Mesenchymal stem cell (in vitro differentiated cells and primary cell): ENCODE measurements around the gene SLC25A21.
"Not testable (repeated sequence)": the region's sequence is repeated elsewhere in the genome, so short reads cannot be mapped to it uniquely, and the experiment has no call there.

Experiments
- DNase-seq: peaks from one replicate; pipeline ENCODE4 v3.0.0-alpha.2; 2013
- H2AFZ ChIP-seq: one replicate; pipeline ENCODE4 v1.6.1; 2013; ENCODE audit warnings: low read depth, mild to moderate bottlenecking, control low read depth, inconsistent platforms, low read length, moderate library complexity
- H2AK5ac ChIP-seq: 2 replicates; pipeline ENCODE4 v1.6.1; 2013; ENCODE audit warnings: low read length, moderate library complexity, mild to moderate bottlenecking, inconsistent platforms; ENCODE audit not compliant: severe bottlenecking
- H2BK120ac ChIP-seq: one replicate; pipeline ENCODE4 v1.6.1; 2013; ENCODE audit warnings: low read depth, mild to moderate bottlenecking, inconsistent platforms, low read length, moderate library complexity
- H2BK12ac ChIP-seq, 2 experiments: one replicate each; pipeline ENCODE4 v1.6.1; 2013; ENCODE audit warnings: inconsistent platforms in 2 of 2, low read length in 2 of 2, mild to moderate bottlenecking in 2 of 2, moderate library complexity in 2 of 2, control low read depth in 1 of 2
- H2BK15ac ChIP-seq: one replicate; pipeline ENCODE4 v1.6.1; 2013; ENCODE audit warnings: mild to moderate bottlenecking, low read depth, inconsistent platforms; ENCODE audit not compliant: poor library complexity, severe bottlenecking
- H2BK5ac ChIP-seq: 2 replicates; pipeline ENCODE4 v1.6.1; 2013; ENCODE audit warnings: low read depth, mild to moderate bottlenecking, low read length, control low read depth, inconsistent platforms; ENCODE audit not compliant: poor library complexity, severe bottlenecking
- H3K14ac ChIP-seq, 2 experiments: one replicate each; pipeline ENCODE4 v1.6.1; 2013; ENCODE audit warnings: inconsistent platforms in 2 of 2, low read length in 2 of 2, control low read depth in 1 of 2, mild to moderate bottlenecking in 1 of 2, moderate library complexity in 1 of 2
- H3K18ac ChIP-seq, 2 experiments: one replicate each; pipeline ENCODE4 v1.6.1; 2013; ENCODE audit warnings: inconsistent platforms in 2 of 2, low read length in 2 of 2, control low read depth in 1 of 2, low read depth in 1 of 2, mild to moderate bottlenecking in 1 of 2
- H3K23ac ChIP-seq, 2 experiments: one replicate each; pipeline ENCODE4 v1.6.1; 2013; ENCODE audit warnings: inconsistent platforms in 2 of 2, low read length in 2 of 2, mild to moderate bottlenecking in 2 of 2, moderate library complexity in 2 of 2, control low read depth in 1 of 2
- H3K27ac ChIP-seq: 2 replicates; pipeline ENCODE4 v1.5.1; 2013; ENCODE audit warnings: mild to moderate bottlenecking, moderate library complexity, low read length, control low read depth, inconsistent platforms; ENCODE audit not compliant: poor library complexity, severe bottlenecking
- H3K27me3 ChIP-seq, 2 experiments: 2 replicates each; pipeline versions ENCODE4 v1.6.1 to v1.7.0; 2013; ENCODE audit warnings: low read length in 2 of 2, mild to moderate bottlenecking in 2 of 2, moderate library complexity in 2 of 2, control low read depth in 1 of 2, inconsistent platforms in 1 of 2; ENCODE audit not compliant: control insufficient read depth in 1 of 2, insufficient read depth in 1 of 2
- H3K36me3 ChIP-seq, 2 experiments: 2 replicates each; pipeline versions ENCODE4 v1.6.1 to v1.7.0; 2013; ENCODE audit warnings: low read length in 2 of 2, control low read depth in 1 of 2, inconsistent platforms in 1 of 2, low read depth in 1 of 2, mild to moderate bottlenecking in 1 of 2; ENCODE audit not compliant: insufficient read depth in 2 of 2, control insufficient read depth in 1 of 2
- H3K4ac ChIP-seq, 2 experiments: one replicate each; pipeline ENCODE4 v1.6.1; 2013; ENCODE audit warnings: inconsistent platforms in 2 of 2, low read length in 2 of 2, mild to moderate bottlenecking in 2 of 2, moderate library complexity in 2 of 2, control low read depth in 1 of 2, low read depth in 1 of 2
- H3K4me1 ChIP-seq: 2 replicates; pipeline ENCODE4 v1.6.1; 2013; ENCODE audit warnings: low read depth, low read length, control low read depth; ENCODE audit not compliant: control insufficient read depth, insufficient read depth
- H3K4me2 ChIP-seq: 2 replicates; pipeline ENCODE4 v1.6.1; 2013; ENCODE audit warnings: low read length, mild to moderate bottlenecking, inconsistent platforms; ENCODE audit not compliant: poor library complexity, severe bottlenecking
- H3K4me3 ChIP-seq, 2 experiments: 2 replicates each; pipeline versions ENCODE4 v1.5.1 to v1.7.0; 2013; ENCODE audit warnings: low read length in 2 of 2, mild to moderate bottlenecking in 2 of 2, control low read depth in 1 of 2, low read depth in 1 of 2; ENCODE audit not compliant: insufficient read depth in 1 of 2
- H3K79me1 ChIP-seq: replicated peaks from 2 replicates; pipeline ENCODE4 v1.6.1; 2013; ENCODE audit warnings: mild to moderate bottlenecking, control low read depth, low read length, inconsistent platforms; ENCODE audit not compliant: poor library complexity, severe bottlenecking
- H3K9ac ChIP-seq: 2 replicates; pipeline ENCODE4 v1.7.0; 2013; ENCODE audit warnings: mild to moderate bottlenecking, low read length, moderate library complexity
- H3K9me3 ChIP-seq: 2 replicates; pipeline ENCODE4 v1.7.0; 2013; ENCODE audit warnings: mild to moderate bottlenecking, low read length; ENCODE audit not compliant: control insufficient read depth
- H4K8ac ChIP-seq: one replicate; pipeline ENCODE4 v1.6.1; 2013; ENCODE audit warnings: inconsistent platforms, mild to moderate bottlenecking, low read length, moderate library complexity
- H4K91ac ChIP-seq: one replicate; pipeline ENCODE4 v1.6.1; 2013; ENCODE audit warnings: mild to moderate bottlenecking, low read length, inconsistent platforms
- WGBS: methylation state at CpG from one replicate; pipeline ENCODE4 v1.1.7; 2013; ENCODE audit warnings: mixed read lengths; 5-methylcytosine and 5-hydroxymethylcytosine counted together

Gene SLC25A21

GRCh38 chr14:36816481-36816880 lies 355.9 kb downstream of the SLC25A21 start:
- 87% methylated on average over 4 of the region's 5 CpGs for WGBS
- H3K4me2 ChIP-seq = no peak overlapping the region
- H3K79me1 ChIP-seq = no peaks in the 10 kb centered on the region
- H3K18ac ChIP-seq = no peak overlapping the region
- H3K4me1 ChIP-seq = no peaks in the 10 kb centered on the region
- H2AFZ ChIP-seq = no peak overlapping the region
- H3K4me3 ChIP-seq = no peak overlapping the region
- no peaks in the 10 kb centered on the region for H3K36me3 ChIP-seq
- H3K27me3 ChIP-seq = no peaks in the 10 kb centered on the region
- no peak overlapping the region for H2BK120ac ChIP-seq
- H4K91ac ChIP-seq = no peak overlapping the region
- H3K9ac ChIP-seq = no peak overlapping the region
- H2BK5ac ChIP-seq = no peak overlapping the region
- DNase-seq = no peak
- H3K4ac ChIP-seq = no peak overlapping the region
- no peak overlapping the region for H4K8ac ChIP-seq
- H2BK12ac ChIP-seq = no peak overlapping the region
- no peak overlapping the region for H3K27ac ChIP-seq
- no peak overlapping the region for H2BK15ac ChIP-seq
- H3K23ac ChIP-seq = no peak overlapping the region
- no peaks in the 10 kb centered on the region for H3K9me3 ChIP-seq
- no peak overlapping the region for H3K14ac ChIP-seq
- no peak overlapping the region for H2AK5ac ChIP-seq

DNA sequence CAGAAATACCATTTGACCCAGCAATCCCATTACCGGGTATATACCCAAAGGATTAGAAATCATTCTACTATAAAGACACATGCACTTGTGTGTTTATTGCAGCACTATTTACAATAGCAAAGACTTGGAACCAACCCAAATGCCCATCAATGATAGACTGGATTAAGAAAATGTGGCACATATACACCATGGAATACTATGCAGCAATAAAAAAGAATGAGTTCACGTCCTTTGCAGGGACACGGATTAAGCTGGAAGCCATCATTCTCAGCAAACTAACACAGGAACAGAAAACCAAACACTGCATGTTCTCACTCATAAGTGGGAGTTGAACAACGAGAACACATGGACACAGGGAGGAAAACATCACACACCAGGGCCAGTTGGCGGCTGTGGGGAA lies 357.6 kb downstream of the SLC25A21 start:
- not testable (repeated sequence) for H3K9ac ChIP-seq, H3K36me3 ChIP-seq, DNase-seq, H2BK120ac ChIP-seq, H2BK5ac ChIP-seq, H2AFZ ChIP-seq, H3K27ac ChIP-seq, H3K4me2 ChIP-seq, H3K14ac ChIP-seq, H3K4me3 ChIP-seq, H2BK12ac ChIP-seq, H3K79me1 ChIP-seq, H3K23ac ChIP-seq, H2BK15ac ChIP-seq, H2AK5ac ChIP-seq, H3K18ac ChIP-seq, H3K27me3 ChIP-seq, H4K8ac ChIP-seq, H3K4ac ChIP-seq, H3K4me1 ChIP-seq, H4K91ac ChIP-seq, H3K9me3 ChIP-seq
- 76% methylated on average over 3 of the region's 5 CpGs for WGBS

DNA sequence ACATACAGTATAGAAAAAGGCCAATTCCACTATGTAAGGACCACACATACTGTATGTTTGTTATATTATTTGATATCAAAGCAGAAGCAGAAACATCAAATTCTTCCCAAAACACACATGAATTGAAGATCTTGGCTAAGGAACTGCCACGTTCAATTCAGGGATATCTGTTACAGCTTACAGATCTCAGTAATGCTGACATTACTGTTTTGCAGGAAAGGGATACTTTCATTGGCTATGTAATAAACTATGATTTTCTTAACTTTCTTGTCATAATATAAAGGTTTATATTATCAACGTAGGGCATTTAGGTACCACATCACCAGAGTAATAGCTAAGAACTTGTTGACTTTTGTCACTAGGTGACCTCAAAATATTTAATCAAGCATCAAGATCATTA lies 362.2 kb downstream of the SLC25A21 start:
- no peak for DNase-seq
- Histone ChIP-seq H3K4me3 (no peak overlapping the region), H3K4me2 (no peak overlapping the region), H3K9me3 (no peaks in the 10 kb centered on the region), H3K27ac (no peak overlapping the region), H4K8ac (no peak overlapping the region), H3K14ac (no peak overlapping the region), H2BK5ac (no peak overlapping the region), H4K91ac (no peak overlapping the region), H3K18ac (no peak overlapping the region), H3K4me1 (no peaks in the 10 kb centered on the region), H3K36me3 (no peaks in the 10 kb centered on the region), H2AFZ (no peak overlapping the region), H2BK12ac (no peak overlapping the region), H3K27me3 (no peaks in the 10 kb centered on the region), H3K79me1 (no peaks in the 10 kb centered on the region), H3K4ac (no peak overlapping the region), H2AK5ac (no peak overlapping the region), H2BK15ac (no peak overlapping the region), H2BK120ac (no peak overlapping the region), H3K9ac (no peak overlapping the region), H3K23ac (no peak overlapping the region)
- WGBS = no CpG with 5 or more reads among the region's 2 CpGs

GRCh38 chr14:36807727-36808126 lies 364.7 kb downstream of the SLC25A21 start:
- Histone ChIP-seq H3K9me3 (no peaks in the 10 kb centered on the region), H3K4me3 (no peak overlapping the region)
- 100% methylated on average over 2 of the region's 4 CpGs for WGBS

More at GRCh38 chr14:36807727-36808126, 364.7 kb downstream of the SLC25A21 start:
- no peak overlapping the region for H3K9ac ChIP-seq
- no peak for DNase-seq
- H2BK12ac ChIP-seq = no peak overlapping the region
- H2BK5ac ChIP-seq = no peak overlapping the region
- H2BK120ac ChIP-seq = no peak overlapping the region
- H3K36me3 ChIP-seq = no peaks in the 10 kb centered on the region
- H3K4me2 ChIP-seq = no peak overlapping the region
- no peak overlapping the region for H2AFZ ChIP-seq
- peaks cover 3% of the 10 kb centered on the region for H3K4me1 ChIP-seq
- H3K14ac ChIP-seq = no peak overlapping the region
- H4K8ac ChIP-seq = no peak overlapping the region
- no peaks in the 10 kb centered on the region for H3K27me3 ChIP-seq
- H3K27ac ChIP-seq = no peak overlapping the region
- H3K79me1 ChIP-seq = no peaks in the 10 kb centered on the region
- H2AK5ac ChIP-seq = no peak overlapping the region
- no peak overlapping the region for H3K23ac ChIP-seq
- no peak overlapping the region for H2BK15ac ChIP-seq
- H4K91ac ChIP-seq = no peak overlapping the region
- no peak overlapping the region for H3K18ac ChIP-seq
- H3K4ac ChIP-seq = no peak overlapping the region
